ENCODE measurements around the gene EXOC2. TPM values are rescaled to one million over a fixed set of nuclear protein-coding genes. Genes with fewer than 3 reads are reported as not detected.

EXOC2 gene
- total RNA-seq, 4 donors from 2014 or later, result 18.1 to 32.3 (median 21.6) TPM

DNA sequence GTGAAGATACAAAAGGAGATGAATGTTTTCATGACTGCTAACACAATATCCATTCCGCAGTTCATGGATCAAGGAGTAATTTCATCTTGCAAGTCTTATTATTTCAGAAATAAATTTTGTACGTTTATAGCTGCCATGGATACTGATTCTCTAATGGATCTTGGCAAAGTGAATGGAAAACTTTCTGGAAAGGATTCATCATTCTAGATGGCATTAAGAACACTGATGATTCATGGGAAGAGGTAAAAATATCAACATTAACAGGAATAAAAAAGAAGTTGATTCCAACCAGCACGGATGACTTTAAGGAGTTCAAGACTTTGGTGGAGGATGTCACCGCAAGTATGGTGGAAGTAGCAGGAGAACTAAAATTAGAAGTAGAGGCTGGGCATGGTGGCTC lies 38.8 kb downstream of the EXOC2 start:
- DNase-seq (ENCODE audit: low spot score), result no peak
- ATAC-seq (ENCODE audit: low FRiP score), result no peak
- TF ChIP-seq, protein P1, sequence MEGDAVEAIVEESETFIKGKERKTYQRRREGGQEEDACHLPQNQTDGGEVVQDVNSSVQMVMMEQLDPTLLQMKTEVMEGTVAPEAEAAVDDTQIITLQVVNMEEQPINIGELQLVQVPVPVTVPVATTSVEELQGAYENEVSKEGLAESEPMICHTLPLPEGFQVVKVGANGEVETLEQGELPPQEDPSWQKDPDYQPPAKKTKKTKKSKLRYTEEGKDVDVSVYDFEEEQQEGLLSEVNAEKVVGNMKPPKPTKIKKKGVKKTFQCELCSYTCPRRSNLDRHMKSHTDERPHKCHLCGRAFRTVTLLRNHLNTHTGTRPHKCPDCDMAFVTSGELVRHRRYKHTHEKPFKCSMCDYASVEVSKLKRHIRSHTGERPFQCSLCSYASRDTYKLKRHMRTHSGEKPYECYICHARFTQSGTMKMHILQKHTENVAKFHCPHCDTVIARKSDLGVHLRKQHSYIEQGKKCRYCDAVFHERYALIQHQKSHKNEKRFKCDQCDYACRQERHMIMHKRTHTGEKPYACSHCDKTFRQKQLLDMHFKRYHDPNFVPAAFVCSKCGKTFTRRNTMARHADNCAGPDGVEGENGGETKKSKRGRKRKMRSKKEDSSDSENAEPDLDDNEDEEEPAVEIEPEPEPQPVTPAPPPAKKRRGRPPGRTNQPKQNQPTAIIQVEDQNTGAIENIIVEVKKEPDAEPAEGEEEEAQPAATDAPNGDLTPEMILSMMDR (IDR thresholded peaks at IDR 0.05), result no peak

DNA sequence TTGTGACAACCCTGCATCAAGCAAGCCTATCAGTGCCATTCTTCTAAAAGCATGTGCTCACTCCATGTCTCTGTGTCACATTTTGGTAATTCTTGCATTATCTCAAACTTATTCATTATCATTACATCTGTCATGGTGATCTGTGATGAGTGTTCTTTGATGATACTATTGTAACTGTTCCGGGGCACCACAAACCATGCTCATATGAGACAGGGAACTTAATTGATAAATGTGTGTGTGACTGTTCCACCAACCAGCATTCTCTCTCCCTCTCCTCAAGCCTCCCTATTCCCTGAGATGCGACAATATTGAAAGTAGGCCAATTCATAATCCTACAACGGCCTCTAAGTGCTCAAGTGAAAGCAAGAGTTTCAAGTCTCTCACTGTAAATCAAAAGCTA lies 40.1 kb downstream of the EXOC2 start:
- DNase-seq (ENCODE audit: low spot score), result no peak
- ATAC-seq (ENCODE audit: low FRiP score), result no peak
- TF ChIP-seq, protein P1 (IDR thresholded peaks at IDR 0.05), result no peak

DNA sequence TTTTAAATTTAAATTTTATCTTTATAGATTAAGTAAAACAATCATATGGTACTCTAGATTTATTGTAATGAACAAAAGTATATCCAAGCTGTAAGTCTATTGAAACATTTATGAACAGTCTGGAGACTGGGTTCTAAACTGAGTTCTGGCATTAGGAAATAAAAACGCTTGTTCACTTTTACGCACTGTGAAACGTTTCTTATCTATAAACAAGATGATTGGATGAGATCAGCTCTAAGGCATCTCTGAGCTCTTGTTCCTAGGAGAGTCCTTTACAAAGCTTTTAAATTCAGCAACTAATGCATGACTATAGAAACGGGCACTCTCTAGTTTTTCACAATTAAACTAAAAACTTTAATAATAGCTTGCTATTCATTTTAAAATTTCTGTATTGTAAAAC lies 42.8 kb downstream of the EXOC2 start:
- no peak for DNase-seq (ENCODE audit: low spot score)
- ATAC-seq (ENCODE audit: low FRiP score), result no peak
- TF ChIP-seq, protein P1 (IDR thresholded peaks at IDR 0.05), result no peak

DNA sequence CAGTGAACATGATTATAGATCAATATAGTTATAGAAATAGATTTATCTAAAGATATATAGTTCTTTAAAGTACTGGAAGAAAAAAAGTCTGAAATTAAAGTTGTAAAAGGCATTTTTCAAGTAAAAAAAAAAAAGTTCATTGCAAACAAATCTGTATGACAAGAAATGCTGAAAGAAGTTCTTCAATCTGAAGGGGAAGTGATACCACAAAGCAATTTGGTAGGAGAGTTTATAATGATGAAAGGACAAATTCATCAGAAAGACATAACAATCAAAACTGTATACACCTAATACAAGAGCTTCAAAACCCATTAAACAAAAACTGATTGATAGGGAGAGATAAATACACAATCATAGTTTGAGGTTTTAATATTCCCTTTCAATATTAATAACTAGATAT lies 50.1 kb downstream of the EXOC2 start:
- DNase-seq (ENCODE audit: low spot score), result no peak
- TF ChIP-seq, protein P1 (IDR thresholded peaks at IDR 0.05), result no peak
- ATAC-seq (ENCODE audit: low FRiP score), result no peak

DNA sequence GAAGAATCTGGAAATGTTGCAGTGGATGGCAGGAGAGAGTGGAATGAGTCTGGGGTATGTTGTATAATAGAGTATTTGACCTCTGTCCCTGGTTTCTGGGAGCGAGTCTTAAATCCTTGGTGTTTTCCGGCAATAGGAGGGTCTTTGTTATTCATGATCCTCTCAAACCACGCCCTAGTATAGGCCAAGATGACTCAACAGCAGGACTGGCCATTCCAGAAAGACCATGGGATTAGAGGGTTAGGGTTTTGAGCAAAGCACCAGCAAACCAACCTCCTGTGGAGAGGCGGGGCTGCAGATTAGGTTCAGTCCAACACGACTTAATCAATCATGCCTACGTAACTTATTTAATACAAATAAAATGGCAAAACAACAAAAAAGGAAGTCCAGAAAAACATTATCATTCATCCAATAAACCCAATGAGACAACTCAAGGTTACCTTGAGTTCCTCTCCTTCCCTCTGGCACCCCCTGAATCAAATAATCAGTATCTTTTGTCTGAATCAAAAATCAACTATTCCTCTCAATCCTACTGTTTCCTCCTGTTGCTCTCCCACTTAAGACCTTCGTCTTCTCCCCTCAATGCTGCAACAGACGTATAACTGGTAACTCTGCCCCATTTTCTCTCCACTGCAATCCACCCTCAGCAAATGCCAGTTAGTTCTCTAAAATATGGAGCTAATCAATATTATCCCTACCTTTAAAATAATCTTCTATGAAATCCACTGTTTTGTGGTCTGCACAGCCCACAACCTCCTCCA lies 51.5 kb downstream of the EXOC2 start:
- ATAC-seq (ENCODE audit: low FRiP score) (no peak), DNase-seq (ENCODE audit: low spot score) (no peak)
- TF ChIP-seq, protein P1 (IDR thresholded peaks at IDR 0.05), result no peak

DNA sequence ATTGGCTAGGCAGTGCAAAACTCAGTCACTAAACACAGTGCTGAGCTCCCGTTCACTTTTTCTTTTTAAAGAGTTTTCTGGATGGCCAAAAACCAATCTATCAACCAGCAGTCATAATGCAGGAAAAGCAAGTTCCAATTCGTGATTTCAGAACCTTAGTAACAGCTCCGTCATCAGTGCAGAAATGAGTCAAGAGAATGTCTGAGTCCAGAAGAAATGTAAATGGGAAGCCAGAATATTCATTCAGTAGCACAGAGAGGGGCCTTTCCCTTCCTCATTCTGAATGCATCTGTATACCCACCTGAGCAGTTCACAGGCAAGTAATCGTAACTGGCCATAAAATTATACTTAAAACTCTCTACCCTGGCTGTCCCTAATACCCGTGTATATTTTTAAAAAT lies 56.5 kb downstream of the EXOC2 start:
- TF ChIP-seq, protein P1 (IDR thresholded peaks at IDR 0.05), result no peak
- no peak for ATAC-seq (ENCODE audit: low FRiP score)
- DNase-seq (ENCODE audit: low spot score), result no peak

DNA sequence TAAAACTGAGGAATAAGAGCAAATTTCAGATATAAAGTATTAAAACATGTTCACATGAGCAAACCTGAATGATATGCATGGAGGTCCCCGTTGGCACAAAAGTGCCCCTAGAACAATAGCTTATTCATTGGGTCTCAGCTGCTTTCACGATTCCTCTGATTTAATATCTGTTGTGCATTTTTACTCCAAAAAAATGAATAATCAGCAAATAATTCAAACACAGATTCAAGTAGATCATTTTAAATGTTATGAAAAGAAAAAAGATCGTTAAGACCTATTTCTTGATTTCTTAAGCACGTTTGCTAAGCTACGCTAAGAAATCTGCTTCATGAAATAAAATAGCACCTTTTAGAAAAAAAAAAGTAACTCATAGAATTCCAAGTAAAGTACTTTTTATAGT lies 57.7 kb downstream of the EXOC2 start:
- TF ChIP-seq, protein P1 (IDR thresholded peaks at IDR 0.05), result no peak
- ATAC-seq (ENCODE audit: low FRiP score), result no peak
- DNase-seq (ENCODE audit: low spot score), result no peak
